HG02943 (cell line): Measurements from ENCODE around the gene KCTD2.
A peak's percentile ranks its signal among the peaks of the same experiment; 100 is the strongest.

ENCODE experiments used
- ATAC-seq: cut with Tn5 transposase; IDR thresholded peaks from one replicate; pipeline ENCODE4 v1.9.1; 2021; ENCODE audit warnings: mild to moderate bottlenecking, low read depth, moderate library complexity; ENCODE audit not compliant: unreplicated experiment

The KCTD2 gene

DNA sequence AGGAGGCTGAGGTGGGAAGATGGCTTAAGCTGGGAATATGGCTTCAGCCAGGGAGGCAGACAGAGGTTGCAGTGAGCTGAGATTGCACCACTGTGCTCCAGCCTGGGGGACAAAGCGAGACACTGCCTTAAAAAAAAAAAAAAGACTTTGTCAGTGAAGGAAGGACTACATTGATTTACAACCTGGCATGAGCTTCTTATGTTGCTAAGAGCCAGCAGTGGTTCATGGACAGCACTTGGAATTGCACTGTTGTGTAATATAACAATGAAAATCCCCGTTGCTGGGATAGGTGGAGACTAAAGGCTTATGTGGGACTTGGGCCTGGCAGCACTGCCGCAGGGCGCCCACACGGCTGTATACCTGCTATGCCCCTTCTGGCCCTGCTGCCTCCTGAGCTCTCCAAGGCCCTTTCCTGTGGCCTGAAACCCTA lies 26.6 kb downstream of the KCTD2 start:
- ATAC-seq: no peak

DNA sequence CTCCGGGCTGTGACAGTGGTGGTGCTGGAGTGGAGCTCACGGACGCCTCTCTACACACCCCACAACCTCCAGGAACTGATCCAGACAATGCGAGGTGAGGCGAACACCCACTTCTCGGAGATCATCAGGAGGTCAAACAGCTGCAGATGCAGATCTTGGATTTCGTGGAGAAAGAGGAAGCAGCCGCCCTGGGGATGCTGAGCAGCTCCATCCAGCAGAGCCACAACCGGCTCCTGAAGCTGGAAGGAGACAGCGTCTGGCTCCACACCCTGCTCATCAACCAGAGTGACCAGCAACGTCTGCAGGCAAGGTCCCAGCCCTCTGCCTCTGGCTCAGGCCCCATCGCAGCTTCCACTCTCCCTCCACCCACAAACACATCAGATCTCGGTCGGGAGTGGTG lies 27.5 kb downstream of the KCTD2 start:
- no peak for ATAC-seq

DNA sequence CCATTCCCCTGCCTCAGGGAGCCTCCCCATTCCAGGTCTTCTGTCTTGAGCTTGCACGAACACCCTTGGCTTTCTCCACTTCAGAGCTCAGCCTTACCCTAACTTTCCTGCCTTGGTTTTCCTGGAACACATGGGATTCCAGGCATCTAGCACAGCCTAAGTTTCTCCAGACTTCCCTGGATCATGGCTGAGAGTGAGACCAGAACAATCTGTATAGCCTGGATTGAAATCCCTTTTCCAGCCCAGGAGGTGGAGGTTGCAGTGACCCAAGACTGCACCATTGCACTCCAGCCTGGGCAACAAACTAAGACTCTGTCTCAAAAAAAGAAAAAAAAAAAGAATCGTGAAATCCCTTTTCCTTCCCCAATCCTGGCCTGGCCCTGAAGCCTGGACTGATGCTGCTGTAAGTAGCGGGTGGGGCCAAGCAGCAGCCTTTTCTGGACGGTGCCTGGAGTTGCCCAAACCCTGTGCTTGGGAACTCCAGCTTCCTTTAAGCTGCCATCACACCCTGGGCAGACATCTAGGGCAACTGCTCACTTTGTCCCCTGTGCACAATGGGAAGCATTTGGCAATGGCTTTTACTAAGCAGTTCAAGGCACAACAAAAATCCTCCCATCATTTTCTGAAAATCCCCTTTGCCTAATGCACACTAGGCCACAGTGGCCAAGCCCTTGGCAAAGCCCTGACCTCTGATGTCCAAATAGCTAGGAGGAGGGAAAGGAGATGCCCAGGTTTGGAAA lies 28.7 kb downstream of the KCTD2 start:
- ATAC-seq: no peak

DNA sequence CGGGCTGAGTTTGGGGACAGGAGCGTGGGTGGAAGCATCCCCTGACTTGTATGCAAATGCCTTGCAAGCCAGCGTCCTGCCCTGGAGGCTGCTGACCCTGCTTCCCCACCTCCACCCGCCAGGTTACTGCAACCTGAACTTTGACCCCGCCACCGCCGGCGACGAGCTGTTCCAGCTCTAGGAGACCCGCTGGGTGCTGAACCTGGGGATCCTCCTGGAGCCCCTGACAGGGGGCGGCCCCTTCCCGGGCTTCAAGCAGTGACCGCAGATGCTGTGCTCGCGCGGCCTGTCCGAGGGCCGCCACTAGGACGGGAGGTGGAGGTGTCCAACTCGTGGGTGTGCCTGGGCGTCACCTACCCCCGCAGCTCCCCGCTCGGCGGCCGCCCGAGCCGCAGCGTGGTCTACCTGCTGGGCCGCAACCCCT lies 30.1 kb downstream of the KCTD2 start:
- ATAC-seq: no peak

DNA sequence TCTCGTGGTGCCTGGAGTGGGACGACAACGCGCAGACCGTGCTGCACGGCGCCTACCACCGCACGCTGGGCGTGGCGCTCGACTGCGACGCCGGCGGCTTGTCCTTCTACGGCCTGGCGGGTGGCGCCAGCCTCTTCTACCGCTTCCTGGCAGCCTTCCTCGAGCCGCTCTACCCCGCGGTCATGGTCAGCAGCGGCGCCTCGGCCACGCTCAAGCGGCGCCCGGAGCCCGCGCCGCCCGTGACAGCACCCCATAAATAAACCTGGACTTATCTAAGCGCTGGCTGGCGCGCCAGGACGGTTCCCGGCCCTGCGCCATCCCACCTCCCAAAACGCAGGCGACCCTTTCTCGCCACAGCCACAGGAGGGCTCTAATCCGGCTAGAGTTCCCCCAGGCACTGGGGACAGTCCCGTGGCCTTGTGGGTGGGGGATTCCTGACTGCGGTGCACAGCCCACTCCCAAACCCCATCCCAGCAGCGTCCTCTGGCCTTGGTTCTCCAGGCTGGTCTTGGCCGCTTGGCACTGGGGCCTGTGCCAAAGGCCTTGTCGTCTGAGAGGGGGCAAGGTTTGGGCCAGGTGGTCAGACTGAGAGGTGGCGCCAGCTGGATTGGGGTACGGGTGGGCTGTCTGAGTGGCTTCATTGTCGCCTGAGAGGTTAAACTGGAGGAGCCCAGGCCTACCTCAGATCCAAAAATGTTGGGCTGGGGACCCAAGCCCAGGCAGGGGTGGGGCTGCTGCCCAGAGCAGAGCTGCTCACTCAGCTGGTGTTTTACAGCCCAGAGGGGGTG lies 30.7 kb downstream of the KCTD2 start:
- no peak for ATAC-seq

DNA sequence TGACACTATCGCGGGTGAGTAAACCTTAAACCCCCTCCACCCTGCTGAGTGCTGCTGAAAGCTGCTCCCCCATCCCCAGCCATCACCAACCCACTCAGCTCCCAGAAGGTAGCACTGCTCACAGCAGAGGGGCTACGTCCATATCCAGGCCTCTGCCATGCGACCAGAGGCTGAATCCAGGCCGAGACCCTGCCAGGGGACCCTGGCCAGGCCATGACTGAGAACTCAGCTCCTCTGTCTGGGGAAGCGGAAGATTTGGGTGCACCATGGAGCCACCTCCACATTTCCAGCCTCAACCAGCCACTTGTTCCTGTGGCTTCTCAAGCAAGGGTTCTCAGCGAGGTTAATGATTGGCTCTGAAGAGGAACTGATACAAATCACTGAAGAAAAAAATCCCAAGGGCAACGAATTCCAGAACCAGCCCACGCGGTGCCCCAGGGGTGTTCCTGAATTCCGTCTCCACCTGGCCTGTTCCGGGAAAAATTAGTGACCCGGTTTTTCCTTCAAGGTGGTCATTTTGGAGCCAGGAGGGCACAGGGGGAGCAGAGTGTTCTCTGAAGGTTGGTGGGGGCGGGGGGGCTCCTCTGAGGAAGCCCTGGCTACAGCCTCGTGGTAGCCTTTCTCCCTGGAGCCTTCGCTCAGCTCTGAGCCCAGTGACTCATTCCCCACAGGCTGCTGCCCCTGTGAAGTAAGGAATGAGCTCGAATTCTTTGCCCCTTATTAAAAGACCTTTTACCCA lies 31.4 kb downstream of the KCTD2 start:
- ATAC-seq: no peak

DNA sequence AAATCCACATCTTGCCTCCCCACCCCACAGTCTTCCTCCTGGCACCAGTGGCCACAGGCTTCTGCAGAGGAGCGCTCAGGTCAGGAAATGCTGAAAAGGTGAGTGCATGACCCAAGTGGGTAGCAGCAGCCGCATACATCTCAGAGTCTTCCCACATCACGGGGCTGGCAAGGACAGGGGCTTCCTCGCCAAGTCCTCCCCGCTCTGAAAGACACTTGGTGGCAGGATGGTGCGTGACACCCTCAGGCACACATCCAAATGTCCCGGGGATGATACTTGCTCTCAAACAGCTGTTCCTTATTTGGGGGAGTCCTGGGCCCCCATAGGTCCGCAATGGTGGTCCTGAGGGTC lies 32.0 kb downstream of the KCTD2 start:
- no peak for ATAC-seq

DNA sequence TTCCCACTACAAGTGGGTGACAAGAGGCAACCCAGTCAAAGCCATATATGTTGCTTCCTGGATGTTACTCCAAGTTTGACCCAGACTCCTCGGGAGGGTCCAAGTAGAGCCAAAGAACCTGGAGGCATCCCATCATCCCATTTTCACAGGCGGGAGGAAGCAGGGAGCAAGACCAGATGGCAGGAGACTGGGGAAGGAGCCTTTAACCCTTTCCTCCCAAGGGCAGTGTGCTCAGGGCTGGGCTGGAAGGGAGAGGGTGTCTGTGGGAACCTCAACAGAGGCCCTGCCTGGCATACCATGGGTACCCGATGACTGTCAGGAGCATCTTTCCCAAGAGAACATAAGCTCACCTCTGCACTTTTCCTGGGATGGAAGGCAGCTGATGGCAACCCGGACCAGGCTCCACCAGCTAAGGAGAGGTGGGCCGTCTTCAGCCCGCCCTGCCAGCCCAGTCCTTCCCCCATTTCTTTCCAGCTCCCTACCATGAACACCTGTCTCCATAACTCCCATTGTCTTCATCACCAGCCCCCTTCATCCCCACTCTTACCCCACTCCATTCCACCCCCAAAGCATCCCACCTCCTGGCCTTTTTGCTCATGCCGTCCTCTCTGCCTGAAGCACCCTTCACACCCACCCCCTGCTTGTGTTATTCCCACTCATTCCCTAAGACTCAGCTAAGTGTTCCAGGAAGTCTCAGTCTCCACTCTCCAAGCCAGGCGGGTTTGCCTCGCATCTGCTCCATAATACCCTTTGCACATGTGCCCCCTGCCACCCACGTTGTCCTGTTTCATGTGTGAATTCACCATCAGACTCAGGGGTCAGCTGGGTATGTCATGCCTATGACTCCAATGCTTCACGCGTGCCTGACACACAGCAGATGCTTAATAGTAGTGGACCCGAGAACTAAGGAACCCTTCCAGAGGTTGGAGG lies 34.9 kb downstream of the KCTD2 start:
- ATAC-seq: no peak

DNA sequence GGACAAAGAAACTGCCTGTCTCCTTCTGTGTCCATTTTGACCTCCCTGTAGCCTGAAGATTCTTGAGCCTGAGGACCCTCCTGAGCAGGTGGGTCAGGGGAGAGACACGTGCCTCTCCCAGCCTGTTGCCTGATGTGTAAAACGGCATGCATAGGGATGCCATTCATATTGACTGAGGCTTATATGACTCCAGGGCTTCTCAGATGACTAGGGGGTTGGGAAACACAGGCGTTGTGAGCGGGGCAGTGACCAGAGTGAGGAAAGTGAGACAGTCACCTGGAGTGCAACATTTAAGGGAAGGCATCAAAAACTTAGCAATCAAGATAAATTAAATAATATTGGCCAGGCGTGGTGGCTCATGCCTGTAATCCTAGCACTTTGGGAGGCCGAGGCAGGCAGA lies 35.7 kb downstream of the KCTD2 start:
- ATAC-seq: no peak

DNA sequence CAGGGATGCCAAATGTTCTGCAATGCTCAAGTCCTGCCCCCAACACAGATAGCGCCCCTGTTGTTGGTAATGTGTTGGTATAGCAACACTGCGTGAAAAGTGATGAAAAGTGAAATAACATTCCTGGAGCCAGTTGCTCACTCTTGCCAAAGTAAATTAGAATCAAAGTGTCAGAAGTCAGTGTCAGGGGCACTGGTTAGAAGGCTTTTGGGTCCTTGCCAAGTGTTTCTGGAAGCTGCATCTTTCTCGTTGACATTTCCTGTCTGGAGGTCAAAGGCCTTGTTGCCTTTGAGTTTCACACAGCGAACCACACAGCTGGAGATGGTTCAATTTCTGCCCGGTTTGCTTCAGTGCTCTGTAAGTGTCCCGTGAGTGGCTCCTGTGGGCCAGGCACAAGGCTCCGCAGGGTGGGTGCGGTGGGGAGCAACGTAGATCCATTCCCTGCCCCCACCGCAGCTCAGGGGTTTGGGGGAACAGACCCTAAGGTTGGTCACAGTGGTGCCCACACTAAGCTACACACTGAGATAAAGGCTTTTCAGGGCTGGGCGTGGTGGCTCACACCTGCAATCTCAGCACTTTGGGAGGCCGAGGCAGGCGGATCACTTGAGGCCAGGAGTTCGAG lies 37.1 kb downstream of the KCTD2 start:
- no peak for ATAC-seq

DNA sequence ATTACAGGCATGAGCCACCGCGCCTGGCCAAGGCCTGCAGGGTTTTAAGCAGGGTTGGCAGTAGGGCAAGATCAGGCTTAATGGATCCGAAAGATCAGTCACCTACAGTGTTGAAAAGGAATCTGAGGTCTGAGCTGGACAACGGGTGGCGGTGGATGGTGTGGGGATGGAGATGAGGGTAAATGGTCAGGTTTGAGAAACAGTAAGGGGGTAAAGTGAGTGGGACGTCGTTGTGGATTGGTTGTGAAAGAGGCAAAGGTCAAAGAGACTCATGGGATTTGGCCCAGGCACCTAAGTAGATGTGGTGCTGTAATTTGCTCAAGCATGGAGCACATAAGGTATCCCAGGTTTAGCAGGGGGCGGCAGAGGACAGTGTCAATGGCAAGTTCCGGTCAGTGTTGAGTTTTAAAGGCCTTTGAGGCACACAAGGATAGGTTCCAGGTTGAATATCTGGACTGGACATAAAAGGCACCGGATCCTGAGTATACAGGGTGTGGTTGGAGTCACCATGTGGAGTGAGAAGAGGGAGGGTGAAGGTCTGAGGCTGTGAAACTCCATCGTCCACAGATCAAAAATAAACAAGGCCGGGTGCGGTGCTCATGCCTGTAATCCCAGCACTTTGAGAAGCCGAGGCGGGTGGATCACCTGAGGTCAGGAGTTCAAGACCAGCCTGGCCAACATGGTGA lies 39.6 kb downstream of the KCTD2 start:
- no peak for ATAC-seq

DNA sequence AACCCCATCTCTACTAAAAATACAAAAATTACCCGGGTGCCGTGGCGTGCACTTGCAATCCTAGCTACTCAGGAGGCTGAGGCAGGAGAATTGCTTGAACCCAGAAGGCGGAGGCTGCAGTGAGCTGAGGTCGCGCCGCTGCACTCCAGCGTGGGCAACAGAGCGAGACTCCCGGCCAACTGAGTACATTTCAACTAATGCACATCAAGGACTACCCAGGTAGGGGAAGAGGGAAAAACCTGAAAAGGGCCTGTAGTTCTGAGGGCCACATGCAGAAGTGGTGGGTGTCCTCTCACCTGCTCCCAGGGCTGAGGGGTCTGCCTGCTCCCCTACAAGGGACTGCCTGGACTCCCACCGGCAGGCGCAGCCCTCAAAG lies 40.1 kb downstream of the KCTD2 start:
- no peak for ATAC-seq

DNA sequence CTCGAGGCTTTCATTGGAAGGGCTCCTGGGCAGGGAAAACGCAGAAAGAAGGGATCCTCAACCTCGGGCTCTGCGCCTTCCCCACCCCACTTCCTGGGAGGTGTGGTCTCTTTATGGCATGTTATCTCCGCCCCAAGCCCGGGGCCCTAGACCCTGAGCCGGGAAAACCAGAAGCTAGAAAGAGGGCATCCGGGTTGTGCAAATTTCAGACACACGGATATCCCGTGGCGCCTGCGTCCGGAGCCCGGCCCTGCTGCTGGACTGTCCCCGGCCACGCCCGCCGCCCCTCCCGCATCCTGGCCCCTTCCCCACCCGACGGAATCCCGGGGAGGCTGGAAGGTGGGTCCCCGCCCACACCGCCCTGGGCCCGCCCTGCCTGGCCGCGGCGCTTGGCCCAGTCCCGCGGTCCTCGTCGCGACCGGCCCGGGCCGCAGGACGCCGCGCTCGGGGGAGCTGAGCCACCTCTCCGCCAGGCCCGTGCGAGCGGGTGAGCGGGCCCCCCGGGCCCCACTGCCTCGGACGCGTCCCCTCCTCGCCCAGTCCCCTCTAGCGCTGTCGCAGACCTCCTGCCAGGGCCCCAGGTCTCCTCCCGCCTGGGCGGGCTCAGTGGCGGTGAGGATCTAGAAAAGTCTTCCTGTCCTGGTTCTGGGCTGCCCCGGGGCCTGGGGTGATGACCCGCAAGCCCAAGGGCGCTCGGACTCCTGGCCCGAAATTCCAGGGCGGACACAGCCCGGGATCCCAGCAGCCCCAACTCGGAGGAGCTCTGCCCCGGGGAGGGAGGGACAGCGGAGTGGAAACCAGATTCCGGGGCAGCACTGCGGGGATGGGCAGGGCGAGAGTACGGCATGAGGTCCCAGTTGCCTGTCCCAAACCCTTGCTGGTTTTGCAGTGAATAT lies 40.8 kb downstream of the KCTD2 start, which contains the start of gene SLC16A5:
Gene SLC16A5, plus strand, starts transcription at position 397 of the 896 bp plus-strand sequence. CDS start 5,683 bp downstream, outside the sequence.
- peak; percentile 53 for ATAC-seq

DNA sequence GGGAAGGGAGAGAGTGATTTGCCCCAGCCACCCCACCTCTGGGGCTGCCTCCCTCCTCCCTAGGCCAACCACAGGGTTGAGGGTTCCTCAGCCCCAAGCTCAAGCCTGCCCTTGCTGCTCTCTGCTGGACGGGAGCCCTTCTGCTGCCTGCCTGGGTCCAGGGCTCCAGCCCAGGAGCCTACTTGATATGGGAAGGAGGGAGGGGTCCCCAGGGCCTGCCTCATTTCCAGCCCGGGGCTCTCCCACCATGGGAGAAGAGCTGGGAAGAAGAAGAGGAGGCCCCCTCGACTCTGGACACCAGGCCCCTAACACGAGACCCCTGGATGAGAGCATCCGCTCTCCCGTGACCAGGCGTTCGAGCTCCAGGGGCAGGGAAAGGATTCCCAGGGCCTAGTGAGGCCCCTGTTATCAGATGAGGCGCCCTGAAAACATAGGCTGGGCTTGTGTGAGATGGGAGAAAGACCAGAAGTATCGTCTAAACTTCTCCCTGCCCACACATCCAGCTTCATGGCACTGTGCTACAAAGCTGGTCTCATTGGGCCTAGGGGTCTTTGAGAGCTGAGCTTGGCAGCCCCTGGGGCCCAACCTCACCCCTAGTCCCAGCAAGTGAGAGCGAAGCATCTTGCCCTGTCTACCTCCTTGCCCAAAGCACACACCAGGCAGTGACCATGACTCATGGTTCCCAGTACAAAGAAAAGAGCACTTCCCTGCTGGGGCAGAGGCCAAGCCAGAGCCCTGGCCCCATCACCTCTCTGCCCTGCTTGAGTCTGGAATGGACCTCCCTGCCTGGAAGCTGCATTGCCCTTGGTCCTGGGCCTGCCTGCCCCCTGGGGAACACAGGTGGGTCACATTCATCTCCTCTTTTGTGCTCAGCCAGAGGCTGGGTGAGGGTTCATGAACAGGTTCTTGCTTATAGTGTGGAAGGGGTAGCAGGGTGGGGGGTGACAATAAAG lies 41.7 kb downstream of the KCTD2 start:
- ATAC-seq: no peak

DNA sequence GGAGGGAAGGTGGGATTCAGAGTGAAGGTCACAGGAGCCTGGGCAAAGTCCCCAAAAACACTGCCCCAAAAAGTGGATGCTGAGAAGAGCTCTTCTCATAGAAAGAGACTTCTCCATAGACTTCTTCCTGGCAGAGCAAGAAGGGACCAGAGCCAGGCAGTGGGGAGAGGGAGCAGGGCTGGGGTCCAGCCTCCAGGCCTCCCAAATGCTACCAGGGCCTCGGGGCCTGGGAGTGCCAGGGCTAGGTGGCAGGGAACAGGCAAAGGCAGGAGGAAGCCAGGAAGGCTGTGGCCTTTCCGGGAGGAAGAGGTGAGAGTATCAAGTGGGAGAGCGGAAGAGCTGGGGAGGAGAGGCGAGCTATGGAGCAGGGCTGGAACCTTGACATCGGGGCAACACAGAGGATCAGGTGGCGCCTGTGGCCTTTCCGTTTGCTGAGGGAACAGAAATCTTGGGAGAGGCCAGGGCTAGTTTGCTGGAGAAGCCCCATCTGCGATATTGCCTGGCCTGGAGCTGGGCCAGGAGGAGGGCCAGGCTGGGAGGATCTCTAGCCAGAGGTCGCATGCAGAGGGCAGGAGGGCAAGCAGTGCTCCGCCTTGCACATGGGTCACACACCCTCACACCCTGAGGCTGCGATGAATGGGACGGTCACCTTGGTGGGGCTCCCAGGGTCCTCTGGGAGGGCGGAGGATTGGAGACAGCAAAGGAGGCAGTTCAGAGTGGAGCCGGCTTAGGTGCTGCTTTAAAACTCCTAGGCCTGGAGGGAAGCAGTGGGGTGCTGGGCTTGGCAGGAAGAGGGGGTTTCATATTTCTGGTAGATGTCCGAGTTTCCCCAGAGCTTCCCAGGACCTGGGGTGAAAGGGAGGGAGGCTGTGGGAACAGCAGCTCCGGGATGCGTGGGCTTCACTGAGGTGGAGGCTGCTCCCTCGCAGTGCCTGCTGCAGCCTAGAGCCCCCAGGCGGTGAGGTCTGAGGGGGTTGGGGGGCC lies 44.1 kb downstream of the KCTD2 start:
- no peak for ATAC-seq

DNA sequence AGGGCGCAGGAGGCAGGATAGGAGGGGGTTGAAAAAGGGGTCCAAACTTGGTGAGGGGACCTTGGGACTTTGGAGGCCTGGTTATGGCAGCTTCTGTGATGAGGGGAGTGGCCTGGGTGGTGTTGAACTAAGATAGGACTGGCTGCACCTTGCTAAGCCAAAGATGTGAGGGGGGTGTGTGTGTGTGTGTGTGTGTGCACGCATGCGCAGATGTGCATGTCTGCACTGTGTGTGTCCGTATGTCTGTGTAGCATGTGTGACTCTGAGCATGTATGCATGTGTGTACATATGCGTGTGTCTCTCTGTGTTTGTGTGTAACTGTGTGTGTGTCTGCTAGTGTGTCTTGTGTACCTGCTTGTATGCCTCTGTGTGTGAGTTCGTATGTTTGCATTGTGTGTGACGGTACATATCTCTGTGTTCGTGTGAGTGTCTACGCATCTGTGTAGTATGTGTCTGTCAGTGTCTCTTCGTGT lies 44.9 kb downstream of the KCTD2 start:
- ATAC-seq: no peak
